ENCODE data around the gene BTBD2. TPM values are rescaled to one million over a fixed set of nuclear protein-coding genes. Genes with fewer than 3 reads are reported as not detected.

Gene BTBD2
- total RNA-seq, 1 donor from 2014 or later: 48.8 TPM

DNA sequence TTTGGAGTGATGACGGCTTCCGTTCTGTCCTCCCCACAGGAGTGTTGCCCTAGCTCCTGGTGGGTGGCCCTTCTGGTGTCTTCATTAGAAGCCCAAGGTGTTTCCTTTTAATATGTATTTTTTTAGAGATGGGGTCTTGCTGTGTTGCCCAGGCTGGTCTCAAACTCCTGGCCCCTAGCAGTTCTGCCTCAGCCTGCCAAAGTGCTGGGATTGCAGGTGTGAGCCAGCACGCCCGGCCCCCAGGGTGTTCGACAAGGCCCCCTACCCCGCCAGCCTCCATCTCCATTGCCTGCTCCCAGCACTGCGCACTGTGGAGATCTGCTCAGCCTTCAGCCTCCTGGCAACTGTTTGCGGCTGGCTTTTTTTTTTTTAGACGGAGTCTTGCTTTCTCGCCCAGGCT lies 31.2 kb downstream of the BTBD2 start:
- H3K9me3 ChIP-seq (ENCODE audit: low read depth): no peaks in the 10 kb centered on the region
- no peaks in the 10 kb centered on the region for H3K4me1 ChIP-seq
- no peak overlapping the region for H2AFZ ChIP-seq (replicated peaks)
- H3K4me3 ChIP-seq: no peak overlapping the region
- H3K4me2 ChIP-seq: no peak overlapping the region
- H3F3A ChIP-seq (ENCODE audit: low read depth): peaks cover 34% of the 10 kb centered on the region
- H3K27ac ChIP-seq: no peak overlapping the region
- no peaks in the 10 kb centered on the region for H3K9me3 Mint-ChIP-seq
- no peak overlapping the region for H3K27ac Mint-ChIP-seq
- H3K9ac ChIP-seq: no peak overlapping the region
- H3K36me3 ChIP-seq: no peaks in the 10 kb centered on the region
- H3K27me3 ChIP-seq: no peaks in the 10 kb centered on the region
- peaks cover 3% of the 10 kb centered on the region for H3K27me3 Mint-ChIP-seq (ENCODE audit: insufficient read depth, low read depth)
- DNase-seq (ENCODE audit: low spot score): no peak
- H3K36me3 Mint-ChIP-seq: peaks cover 16% of the 10 kb centered on the region
- no peak overlapping the region for H3K4me3 Mint-ChIP-seq
- H4K20me1 ChIP-seq (ENCODE audit: low read depth): peaks cover 16% of the 10 kb centered on the region
- no peaks in the 10 kb centered on the region for H3K4me1 Mint-ChIP-seq
- H3K79me2 ChIP-seq (ENCODE audit: low read depth): no peaks in the 10 kb centered on the region
- no peak for TF ChIP-seq EZH2 (IDR thresholded peaks at IDR 0.05)

DNA sequence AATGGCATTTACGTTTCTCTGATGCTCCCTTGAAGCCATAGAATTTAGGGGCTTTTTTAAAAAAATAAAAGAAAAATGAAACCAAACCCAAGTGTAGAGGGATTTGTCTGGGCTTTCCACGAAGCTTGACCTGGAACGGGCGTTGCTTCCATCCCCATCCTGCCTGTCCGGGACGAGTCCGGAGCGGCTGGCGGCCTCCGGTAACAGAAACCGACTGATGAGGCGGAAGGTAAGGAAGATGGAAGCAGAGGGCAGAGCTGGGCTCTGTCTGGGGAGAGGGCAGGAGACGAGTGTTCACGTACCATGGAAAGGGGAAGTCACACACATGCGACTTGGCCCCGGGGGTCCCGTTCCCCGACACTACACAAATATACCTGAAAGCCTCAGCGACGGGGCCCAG lies 34.3 kb downstream of the BTBD2 start:
- Histone ChIP-seq H3K9ac (no peak overlapping the region), H3K27me3 (no peaks in the 10 kb centered on the region)

DNA sequence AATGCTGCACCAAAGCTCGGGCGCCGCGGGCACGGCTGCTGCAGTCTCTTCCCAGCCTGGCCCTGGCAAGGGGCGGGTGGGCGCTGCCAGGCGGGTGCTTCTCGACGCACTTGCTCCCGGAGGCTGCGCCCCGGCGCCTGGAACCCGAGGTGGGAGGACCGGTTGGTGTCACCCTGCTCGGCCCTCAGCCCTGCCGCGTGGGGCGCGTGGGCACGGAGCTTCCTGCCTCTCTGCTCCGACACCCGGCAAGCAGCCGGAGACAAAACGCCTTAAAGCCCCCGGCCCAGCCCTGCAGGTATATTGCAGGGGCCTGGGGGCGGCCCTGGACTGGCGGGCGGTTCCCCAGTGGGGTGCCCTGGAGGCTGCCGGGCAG lies 34.7 kb downstream of the BTBD2 start:
- H3K27ac ChIP-seq: no peak overlapping the region

More for the DNA sequence above, 34.3 kb downstream of the BTBD2 start:
- Histone ChIP-seq H3K79me2 (ENCODE audit: low read depth) (peaks cover 14% of the 10 kb centered on the region), H3K4me1 (no peaks in the 10 kb centered on the region), H3K4me3 (no peak overlapping the region), H3K36me3 (no peaks in the 10 kb centered on the region), H2AFZ (replicated peaks) (no peak overlapping the region), H3K27ac (no peak overlapping the region), H4K20me1 (ENCODE audit: low read depth) (peaks cover 29% of the 10 kb centered on the region), H3K4me2 (no peak overlapping the region), H3K9me3 (ENCODE audit: low read depth) (no peaks in the 10 kb centered on the region), H3F3A (ENCODE audit: low read depth) (peaks cover 26% of the 10 kb centered on the region)
- DNase-seq (ENCODE audit: low spot score): no peak
- Mint-ChIP-seq H3K9me3 (no peaks in the 10 kb centered on the region), H3K27ac (no peak overlapping the region), H3K27me3 (ENCODE audit: insufficient read depth, low read depth) (peaks cover 3% of the 10 kb centered on the region), H3K4me1 (no peaks in the 10 kb centered on the region), H3K36me3 (peaks cover 14% of the 10 kb centered on the region), H3K4me3 (no peak overlapping the region)
- TF ChIP-seq, protein P1, sequence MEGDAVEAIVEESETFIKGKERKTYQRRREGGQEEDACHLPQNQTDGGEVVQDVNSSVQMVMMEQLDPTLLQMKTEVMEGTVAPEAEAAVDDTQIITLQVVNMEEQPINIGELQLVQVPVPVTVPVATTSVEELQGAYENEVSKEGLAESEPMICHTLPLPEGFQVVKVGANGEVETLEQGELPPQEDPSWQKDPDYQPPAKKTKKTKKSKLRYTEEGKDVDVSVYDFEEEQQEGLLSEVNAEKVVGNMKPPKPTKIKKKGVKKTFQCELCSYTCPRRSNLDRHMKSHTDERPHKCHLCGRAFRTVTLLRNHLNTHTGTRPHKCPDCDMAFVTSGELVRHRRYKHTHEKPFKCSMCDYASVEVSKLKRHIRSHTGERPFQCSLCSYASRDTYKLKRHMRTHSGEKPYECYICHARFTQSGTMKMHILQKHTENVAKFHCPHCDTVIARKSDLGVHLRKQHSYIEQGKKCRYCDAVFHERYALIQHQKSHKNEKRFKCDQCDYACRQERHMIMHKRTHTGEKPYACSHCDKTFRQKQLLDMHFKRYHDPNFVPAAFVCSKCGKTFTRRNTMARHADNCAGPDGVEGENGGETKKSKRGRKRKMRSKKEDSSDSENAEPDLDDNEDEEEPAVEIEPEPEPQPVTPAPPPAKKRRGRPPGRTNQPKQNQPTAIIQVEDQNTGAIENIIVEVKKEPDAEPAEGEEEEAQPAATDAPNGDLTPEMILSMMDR (IDR thresholded peaks at IDR 0.05): no peak
- no peak for TF ChIP-seq EZH2phosphoT487 (IDR thresholded peaks at IDR 0.05)
- no peak for TF ChIP-seq EZH2 (IDR thresholded peaks at IDR 0.05)

More for the DNA sequence above, 34.7 kb downstream of the BTBD2 start:
- H3K4me1 Mint-ChIP-seq: no peaks in the 10 kb centered on the region
- H4K20me1 ChIP-seq (ENCODE audit: low read depth): peaks cover 30% of the 10 kb centered on the region
- no peak overlapping the region for H3K27ac Mint-ChIP-seq
- H3K36me3 ChIP-seq: no peaks in the 10 kb centered on the region
- H3K36me3 Mint-ChIP-seq: peaks cover 14% of the 10 kb centered on the region
- H3K9me3 Mint-ChIP-seq: no peaks in the 10 kb centered on the region
- no peaks in the 10 kb centered on the region for H3K9me3 ChIP-seq (ENCODE audit: low read depth)
- H3F3A ChIP-seq (ENCODE audit: low read depth): peaks cover 22% of the 10 kb centered on the region
- no peak overlapping the region for H2AFZ ChIP-seq (replicated peaks)
- no peak overlapping the region for H3K4me3 ChIP-seq
- H3K9ac ChIP-seq: no peak overlapping the region
- H3K4me2 ChIP-seq: no peak overlapping the region
- no peak overlapping the region for H3K4me3 Mint-ChIP-seq
- H3K4me1 ChIP-seq: no peaks in the 10 kb centered on the region
- no peaks in the 10 kb centered on the region for H3K27me3 ChIP-seq
- TF ChIP-seq EZH2phosphoT487 (IDR thresholded peaks at IDR 0.05) (no peak), EZH2 (IDR thresholded peaks at IDR 0.05) (no peak)
- TF ChIP-seq, protein P1 (IDR thresholded peaks at IDR 0.05): no peak
- peaks cover 4% of the 10 kb centered on the region for H3K27me3 Mint-ChIP-seq (ENCODE audit: insufficient read depth, low read depth)
- H3K79me2 ChIP-seq (ENCODE audit: low read depth): peaks cover 18% of the 10 kb centered on the region
- no peak for DNase-seq (ENCODE audit: low spot score)
